Renal pelvis (tissue), 4 donors: ENCODE results near the gene TUBG1. TPM values are rescaled to one million over a fixed set of nuclear protein-coding genes. Genes with fewer than 3 reads are reported as not detected.

Experiments used
- DNase-seq: peaks from one replicate; pipeline ENCODE4 v3.0.0-alpha.2; 2013
- polyA plus RNA-seq, 3 donors: library from polyadenylated mRNA; unstranded; fragments of 120-200 nt; gene quantifications; one replicate each; pipeline ENCODE4 v1.2.1, GENCODE V29; 2013; ENCODE audit not compliant: insufficient read length in 3 of 3

TUBG1 gene
- polyA plus RNA-seq, 3 donors: 58.0 to 66.8 (median 60.2) TPM

GRCh38 chr17:42574463-42574862 is 35.0 kb upstream of the TUBG1 start:
- no peak for DNase-seq

GRCh38 chr17:42577140-42577531 is 32.3 kb upstream of the TUBG1 start:
- no peak for DNase-seq

- peak; percentile 94 for DNase-seq
Observed at GRCh38 chr17:42577532-42578281, 31.8 kb upstream of the TUBG1 start, which contains the start of gene PSMC3IP. Gene PSMC3IP (minus strand): TSS chr17:42577729. CDS start chr17:42577686, 43 bp downstream.

GRCh38 chr17:42578282-42578869 is 31.1 kb upstream of the TUBG1 start:
- DNase-seq: peak; percentile 81

GRCh38 chr17:42579794-42580551 is 29.5 kb upstream of the TUBG1 start:
- no peak for DNase-seq

GRCh38 chr17:42581744-42582270 is 27.7 kb upstream of the TUBG1 start:
- no peak for DNase-seq

- no peak for DNase-seq
Observed at GRCh38 chr17:42584880-42585279, 24.6 kb upstream of the TUBG1 start.

- DNase-seq: no peak
Observed at GRCh38 chr17:42585353-42585752, 24.1 kb upstream of the TUBG1 start.

GRCh38 chr17:42586514-42587230 is 22.8 kb upstream of the TUBG1 start:
- DNase-seq: no peak

- DNase-seq: no peak
Observed at GRCh38 chr17:42590886-42591285, 18.6 kb upstream of the TUBG1 start.

GRCh38 chr17:42591411-42591810 is 18.1 kb upstream of the TUBG1 start:
- no peak for DNase-seq

GRCh38 chr17:42596386-42596785 is 13.1 kb upstream of the TUBG1 start:
- no peak for DNase-seq

GRCh38 chr17:42598905-42599304 is 10.6 kb upstream of the TUBG1 start:
- no peak for DNase-seq

GRCh38 chr17:42603318-42603717 is 6.2 kb upstream of the TUBG1 start:
- DNase-seq: no peak

- no peak for DNase-seq
Observed at GRCh38 chr17:42607769-42608168, 1.7 kb upstream of the TUBG1 start.

GRCh38 chr17:42608305-42609181 is 940 bp upstream of the TUBG1 start:
- no peak for DNase-seq

- peak; percentile 26 for DNase-seq
Observed at GRCh38 chr17:42609814-42610801, 625 bp downstream of the TUBG1 start.

- DNase-seq: no peak
Observed at GRCh38 chr17:42612013-42612412, 2.5 kb downstream of the TUBG1 start.

- no peak for DNase-seq
Observed at GRCh38 chr17:42613699-42614295, 4.3 kb downstream of the TUBG1 start.
